HepG2 (cell line): ENCODE measurements around the gene RHBDL3. TPM values are rescaled to one million over a fixed set of nuclear protein-coding genes. Genes with fewer than 3 reads are reported as not detected.

ENCODE experiments used
- ATAC-seq: fragments of 200-7000 bp; cut with Tn5 transposase; 3 replicates; pipeline ENCODE4 v1.9.1; 2020; ENCODE audit warnings: mild to moderate bottlenecking, moderate library complexity
- BruUV-seq: library from RNA; stranded (reverse); fragments of 400-500 nt; replicated peaks from 2 replicates; lab custom pipeline; 2021; lab: Mats Ljungman, UMichigan
- CTCF ChIA-PET: fragments of 300-600 bp; formaldehyde crosslinking; extraction: SDS; loops from one replicate; lab custom pipeline; 2021; ENCODE audit warnings: low total read pairs, inconsistent platforms, low intra/inter-chr PET ratio; lab: Yijun Ruan, JAX
- POLR2A ChIA-PET: fragments of 350-600 bp; sonication (Branson Sonifier 250); formaldehyde crosslinking; loops from one replicate; lab custom pipeline; 2020; ENCODE audit warnings: antibody characterized with exemption, inconsistent platforms; lab: Yijun Ruan, JAX
- DNase-seq: peaks from one replicate; pipeline ENCODE4 v3.0.0-alpha.2; 2015; ENCODE audit warnings: low spot score
- FAIRE-seq: peaks from 3 replicates; lab custom pipeline; 2011; peaks lifted over from hg19 to GRCh38; lab: Jason Lieb, UNC
- H2AFZ ChIP-seq: one replicate; pipeline ENCODE4 v1.6.1; 2011; ENCODE audit warnings: low read length, inconsistent platforms
- H3K27ac ChIP-seq: fragments of 300-600 bp; 3 replicates; pipeline ENCODE4 v1.8.0; 2011; ENCODE audit warnings: mixed run types, mild to moderate bottlenecking, mixed read lengths, low read length, inconsistent platforms; ENCODE audit not compliant: insufficient read depth; ENCODE audit errors: extremely low read length
- H3K27me3 ChIP-seq, 2 experiments: fragments of 200-600 bp in 1 of 2; 2 replicates in 1 of 2; 3 replicates in 1 of 2; pipeline versions ENCODE4 v1.6.0 to v1.8.0; 2011; ENCODE audit warnings: low read length in 2 of 2, mild to moderate bottlenecking in 2 of 2, moderate library complexity in 2 of 2, inconsistent platforms in 1 of 2; ENCODE audit not compliant: insufficient read depth in 2 of 2, control insufficient read depth in 1 of 2
- H3K36me3 ChIP-seq, 2 experiments: fragments of 200-600 bp in 1 of 2; replicated peaks in 1 of 2; 2 replicates in 1 of 2; 3 replicates in 1 of 2; pipeline versions ENCODE4 v1.5.1 to v1.8.0; 2011; ENCODE audit warnings: low read length in 2 of 2, inconsistent platforms in 1 of 2; ENCODE audit not compliant: insufficient read depth in 2 of 2, control insufficient read depth in 1 of 2
- H3K4me1 ChIP-seq: 2 replicates; pipeline ENCODE4 v1.5.1; 2012; ENCODE audit warnings: low read length, inconsistent platforms; ENCODE audit not compliant: insufficient read depth
- H3K4me2 ChIP-seq: 2 replicates; pipeline ENCODE4 v1.6.0; 2011; ENCODE audit warnings: low read depth, low read length, inconsistent platforms
- H3K4me3 ChIP-seq, 3 experiments: fragments of 200-600 bp in 1 of 3; sonication (generic), shearing (Covaris generic) in 1 of 3; replicated peaks in 1 of 3; 2 replicates each; pipeline ENCODE4 v1.5.1; 2011 to 2016; ENCODE audit warnings: low read length in 3 of 3, inconsistent platforms in 2 of 3, low read depth in 2 of 3, mild to moderate bottlenecking in 2 of 3, control low read depth in 1 of 3, mixed read lengths in 1 of 3; ENCODE audit not compliant: insufficient read depth in 1 of 3
- H3K79me2 ChIP-seq: one replicate; pipeline ENCODE4 v1.6.1; 2011; ENCODE audit warnings: low read length, inconsistent platforms; ENCODE audit not compliant: insufficient read depth
- H3K9ac ChIP-seq: 2 replicates; pipeline ENCODE4 v1.6.0; 2011; ENCODE audit warnings: mild to moderate bottlenecking, low read depth, low read length, inconsistent platforms; ENCODE audit not compliant: insufficient read depth
- H3K9me3 ChIP-seq: 2 replicates; pipeline ENCODE4 v1.5.1; 2012; ENCODE audit warnings: mild to moderate bottlenecking, low read length
- H4K20me1 ChIP-seq: 2 replicates; pipeline ENCODE4 v1.6.0; 2011; ENCODE audit warnings: inconsistent platforms, mild to moderate bottlenecking, low read length, moderate library complexity; ENCODE audit not compliant: insufficient read depth
- GLMP ChIP-seq: sonication (generic); formaldehyde crosslinking; IDR thresholded peaks from 2 replicates; pipeline ENCODE4 v1.9.0; 2021; ENCODE audit warnings: missing genetic modification reagents, mild to moderate bottlenecking, borderline replicate concordance
- PRMT3 ChIP-seq: sonication (generic); formaldehyde crosslinking; IDR thresholded peaks from 2 replicates; pipeline ENCODE4 v1.8.1; 2022; ENCODE audit warnings: low read depth, mild to moderate bottlenecking, moderate library complexity, missing genetic modification reagents, borderline replicate concordance
- TIGD3 ChIP-seq: sonication (generic); formaldehyde crosslinking; IDR thresholded peaks from 2 replicates; pipeline ENCODE4 v1.5.1; 2020; ENCODE audit warnings: mild to moderate bottlenecking, missing genetic modification reagents, borderline replicate concordance
- U2AF2 ChIP-seq: fragments of 200-400 bp; formaldehyde crosslinking; IDR thresholded peaks from 2 replicates; pipeline ENCODE4 v1.6.1; 2017; ENCODE audit warnings: low read depth, mild to moderate bottlenecking, low read length
- ZNF10 ChIP-seq: sonication (generic); formaldehyde crosslinking; IDR thresholded peaks from 2 replicates; pipeline ENCODE4 v1.4.0; 2020; ENCODE audit warnings: mild to moderate bottlenecking, low read depth, missing genetic modification reagents, borderline replicate concordance
- ZNF263 ChIP-seq: sonication (generic); formaldehyde crosslinking; IDR thresholded peaks from 2 replicates; pipeline ENCODE4 v1.4.0; 2020; ENCODE audit warnings: missing genetic modification reagents
- ZNF816 ChIP-seq: sonication (generic); formaldehyde crosslinking; IDR thresholded peaks from 2 replicates; pipeline ENCODE4 v1.8.0; 2022; ENCODE audit warnings: missing genetic modification reagents, mild to moderate bottlenecking, borderline replicate concordance
- WGBS: methylation state at CpG from one replicate; pipeline ENCODE4 v1.1.6; 2017; ENCODE audit warnings: low lambda C conversion rate; 5-methylcytosine and 5-hydroxymethylcytosine counted together
- in situ Hi-C: cut with HindIII; loops from 2 replicates; pipeline ENCODE4 v1.10.0; 2017; ENCODE audit warnings: low pct_unique_long_range_greater_than_20kb; ENCODE audit not compliant: extremely low pct_ligation_motif_present
- intact Hi-C: fragments of 100-400 bp; cut with micrococcal nuclease; formaldehyde crosslinking; loops from one replicate; pipeline ENCODE4 v1.10.0; 2022; ENCODE audit not compliant: unreplicated experiment
- polyA plus RNA-seq, 8 experiments: library from polyadenylated mRNA; depleted of rRNA in 3 of 8; stranded (reverse) in 7 of 8; unstranded in 1 of 8; fragments of >200 nt; fragmentation: Illumina TruSeq in 4 of 8; extraction: Trizol in 4 of 8; gene quantifications; 2 replicates each; pipeline versions ENCODE4 v1.2.1 to v1.2.3, GENCODE V29; 2011 to 2016; ENCODE audit warnings: low read depth in 4 of 8, missing spikeins in 1 of 8, mixed read lengths in 1 of 8; ENCODE audit not compliant: insufficient read depth in 1 of 8
- total RNA-seq, 5 experiments: library from RNA; depleted of rRNA; stranded (reverse); fragments of >200 nt; fragmentation: Illumina TruSeq; extraction: Trizol; gene quantifications; 2 replicates each; pipeline ENCODE4 v1.2.3, GENCODE V29; 2016; ENCODE audit warnings: low read depth in 1 of 5
- TF ChIP-seq, protein P1 (sequence below): sonication (generic); formaldehyde crosslinking; IDR thresholded peaks from 2 replicates; pipeline ENCODE4 v1.5.0; 2020; ENCODE audit warnings: mild to moderate bottlenecking, low read depth, missing genetic modification reagents, borderline replicate concordance
- TF ChIP-seq, protein P2 (sequence below): sonication (generic); formaldehyde crosslinking; conservative IDR thresholded peaks from 2 replicates; pipeline ENCODE4 v1.4.0; 2020; ENCODE audit warnings: missing genetic modification reagents

The RHBDL3 gene
- total and polyA plus RNA-seq, 2 of the 13 experiments (the other 11 are each of a cell fraction or from before 2014, with no cell fraction given): 0.09 TPM; not detected in 1

DNA sequence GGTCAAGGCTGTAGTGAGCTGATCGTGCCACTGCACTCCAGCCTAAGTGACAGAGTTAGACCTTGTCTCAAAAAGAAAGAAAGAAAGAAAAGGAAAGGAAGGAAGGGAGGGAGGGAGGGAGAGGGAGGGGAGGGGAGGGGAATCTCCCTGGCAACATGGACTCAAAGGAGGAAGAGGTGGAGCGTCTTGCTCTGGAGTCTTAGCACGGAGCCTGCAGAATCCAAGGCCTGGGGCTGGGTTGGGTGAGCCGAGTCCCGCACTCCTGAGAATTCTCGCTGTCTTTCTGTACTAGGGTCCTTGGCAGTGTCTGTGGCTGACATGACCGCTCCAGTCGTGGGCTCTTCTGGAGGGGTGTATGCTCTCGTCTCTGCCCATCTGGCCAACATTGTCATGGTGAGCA, 39.4 kb downstream of the RHBDL3 start:
- intact Hi-C loops (no loop called here), in situ Hi-C loops (no loop called here)
- DNase-seq: no peak
- H3K36me3 ChIP-seq: no peaks in the 10 kb centered on the region
- no peak overlapping the region for H3K27ac ChIP-seq
- no peak for FAIRE-seq
- TF ChIP-seq, protein P1, sequence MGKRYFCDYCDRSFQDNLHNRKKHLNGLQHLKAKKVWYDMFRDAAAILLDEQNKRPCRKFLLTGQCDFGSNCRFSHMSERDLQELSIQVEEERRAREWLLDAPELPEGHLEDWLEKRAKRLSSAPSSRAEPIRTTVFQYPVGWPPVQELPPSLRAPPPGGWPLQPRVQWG: no peak
- TF ChIP-seq PRMT3 (no peak), ZNF10 (CRISPR knock-in tag) (no peak)
- H3K9me3 ChIP-seq: no peaks in the 10 kb centered on the region
- ChIA-PET POLR2A (interaction anchor here (0.6 kb wide), 1 partner anchor 14 kb away, joined by 3 read pairs; no protein-coding TSS in a partner anchor), CTCF (no interaction called here)
- H3K27me3 ChIP-seq: no peaks in the 10 kb centered on the region; a peak in 1 of 5 replicates
- no peak overlapping the region for H3K4me3 ChIP-seq
- H3K9ac ChIP-seq: no peak overlapping the region
- ATAC-seq: no peak
- H4K20me1 ChIP-seq: no peaks in the 10 kb centered on the region
- WGBS: 76% methylated on average over 9 of the region's 9 CpGs
- no peak overlapping the region for H2AFZ ChIP-seq
- peaks cover 36% of the 10 kb centered on the region for H3K4me1 ChIP-seq
- no peak overlapping the region for H3K4me2 ChIP-seq
- no TSS peak for BruUV-seq
- H3K79me2 ChIP-seq: no peaks in the 10 kb centered on the region

GRCh38 chr17:32307658-32308057, 42.0 kb downstream of the RHBDL3 start:
- FAIRE-seq (no peak), DNase-seq (no peak), ATAC-seq (no peak)
- no peaks in the 10 kb centered on the region; a peak in 1 of 5 replicates for H3K27me3 ChIP-seq
- in situ Hi-C loops: no loop called here
- TF ChIP-seq ZNF263 (CRISPR knock-in tag) (no peak), ZNF816 (CRISPR knock-in tag) (no peak), TIGD3 (CRISPR knock-in tag) (no peak), U2AF2 (no peak), GLMP (CRISPR knock-in tag) (no peak)
- TF ChIP-seq, protein P2, sequence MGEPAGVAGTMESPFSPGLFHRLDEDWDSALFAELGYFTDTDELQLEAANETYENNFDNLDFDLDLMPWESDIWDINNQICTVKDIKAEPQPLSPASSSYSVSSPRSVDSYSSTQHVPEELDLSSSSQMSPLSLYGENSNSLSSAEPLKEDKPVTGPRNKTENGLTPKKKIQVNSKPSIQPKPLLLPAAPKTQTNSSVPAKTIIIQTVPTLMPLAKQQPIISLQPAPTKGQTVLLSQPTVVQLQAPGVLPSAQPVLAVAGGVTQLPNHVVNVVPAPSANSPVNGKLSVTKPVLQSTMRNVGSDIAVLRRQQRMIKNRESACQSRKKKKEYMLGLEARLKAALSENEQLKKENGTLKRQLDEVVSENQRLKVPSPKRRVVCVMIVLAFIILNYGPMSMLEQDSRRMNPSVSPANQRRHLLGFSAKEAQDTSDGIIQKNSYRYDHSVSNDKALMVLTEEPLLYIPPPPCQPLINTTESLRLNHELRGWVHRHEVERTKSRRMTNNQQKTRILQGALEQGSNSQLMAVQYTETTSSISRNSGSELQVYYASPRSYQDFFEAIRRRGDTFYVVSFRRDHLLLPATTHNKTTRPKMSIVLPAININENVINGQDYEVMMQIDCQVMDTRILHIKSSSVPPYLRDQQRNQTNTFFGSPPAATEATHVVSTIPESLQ: no peak
- no peaks in the 10 kb centered on the region for H3K9me3 ChIP-seq
- WGBS: 51% methylated on average over 4 of the region's 4 CpGs
- BruUV-seq: no TSS peak
- H3K79me2 ChIP-seq: no peaks in the 10 kb centered on the region
- intact Hi-C loops: no loop called here
- no peaks in the 10 kb centered on the region for H3K36me3 ChIP-seq
- H3K27ac ChIP-seq: no peak overlapping the region
- CTCF ChIA-PET: no interaction called here
- POLR2A ChIA-PET: no interaction called here
- peaks cover 38% of the 10 kb centered on the region for H3K4me1 ChIP-seq
- no peak overlapping the region for H3K4me2 ChIP-seq
- H4K20me1 ChIP-seq: no peaks in the 10 kb centered on the region
- H3K4me3 ChIP-seq: no peak overlapping the region
- no peak overlapping the region for H3K9ac ChIP-seq
- no peak overlapping the region for H2AFZ ChIP-seq
